Stimulated activated CD4-positive, alpha-beta T cell treated with anti-CD3 and anti-CD28 coated beads, Interleukin-2, amount 100 ng/mL, for 4 hours (primary cell): ENCODE data around the gene ARRDC3.
A peak's percentile ranks its signal among the peaks of the same experiment; 100 is the strongest.
"Not testable (repeated sequence)": the region's sequence is repeated elsewhere in the genome, so short reads cannot be mapped to it uniquely, and the experiment has no call there.

Experiments used
- DNase-seq: peaks from one replicate; pipeline ENCODE4 v3.0.0-alpha.2; 2020; ENCODE audit warnings: low read depth

ARRDC3 gene

GRCh38 chr5:91359962-91360609 lies 23.0 kb downstream of the ARRDC3 start:
- DNase-seq = no peak

- no peak for DNase-seq
These were observed 25.3 kb downstream of the ARRDC3 start for GRCh38 chr5:91357806-91358205.

GRCh38 chr5:91357012-91357634 lies 26.0 kb downstream of the ARRDC3 start:
- no peak for DNase-seq

GRCh38 chr5:91354867-91355266 lies 28.2 kb downstream of the ARRDC3 start:
- DNase-seq = not testable (repeated sequence)

- no peak for DNase-seq
These were observed 30.1 kb downstream of the ARRDC3 start for GRCh38 chr5:91352831-91353695.

DNA sequence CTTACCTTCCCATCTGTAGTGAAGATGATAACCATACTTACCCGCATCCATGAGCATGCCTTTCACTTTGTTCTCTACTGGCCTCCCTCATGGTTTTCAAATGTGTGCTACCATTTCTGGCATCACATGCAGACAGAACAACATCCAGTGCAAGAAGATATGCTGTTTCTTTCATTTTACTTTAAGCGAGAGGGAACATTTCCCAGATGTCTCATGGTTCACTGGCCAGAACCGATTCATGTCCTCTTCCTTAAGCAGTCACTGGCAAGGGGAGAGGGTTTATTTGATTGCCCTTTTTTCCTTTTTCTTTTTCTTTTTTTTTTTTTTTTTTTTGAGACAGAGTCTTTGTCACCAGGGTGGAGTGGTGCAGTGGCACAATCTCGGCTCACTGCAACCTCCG lies 37.7 kb downstream of the ARRDC3 start:
- DNase-seq = no peak

DNA sequence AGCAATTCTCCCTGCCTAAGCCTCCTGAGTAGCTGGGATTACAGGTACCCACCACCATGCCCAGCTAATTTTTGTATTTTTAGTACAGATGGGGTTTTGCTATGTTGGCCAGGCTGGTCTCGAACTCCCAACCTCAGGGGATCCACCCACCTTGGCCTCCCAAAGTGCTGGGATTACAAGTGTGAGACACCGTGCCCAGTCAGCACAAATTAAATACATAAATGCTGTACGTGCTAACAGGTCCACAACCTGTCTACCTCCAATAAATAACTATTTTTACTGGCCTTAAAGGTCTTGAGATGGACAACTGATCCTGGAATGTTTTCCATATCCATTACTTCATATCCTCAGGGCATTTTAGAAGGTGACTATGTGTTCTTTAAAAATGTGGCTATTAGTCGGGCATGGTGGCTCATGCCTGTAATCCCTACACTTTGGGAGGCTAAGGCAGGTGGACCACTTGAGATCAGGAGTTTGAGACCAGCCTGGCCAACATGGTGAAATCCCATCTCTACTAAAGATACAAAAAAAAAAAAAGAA lies 38.4 kb downstream of the ARRDC3 start:
- DNase-seq = not testable (repeated sequence)

- DNase-seq = no peak
These were observed 39.2 kb downstream of the ARRDC3 start for GRCh38 chr5:91343916-91344315.

DNA sequence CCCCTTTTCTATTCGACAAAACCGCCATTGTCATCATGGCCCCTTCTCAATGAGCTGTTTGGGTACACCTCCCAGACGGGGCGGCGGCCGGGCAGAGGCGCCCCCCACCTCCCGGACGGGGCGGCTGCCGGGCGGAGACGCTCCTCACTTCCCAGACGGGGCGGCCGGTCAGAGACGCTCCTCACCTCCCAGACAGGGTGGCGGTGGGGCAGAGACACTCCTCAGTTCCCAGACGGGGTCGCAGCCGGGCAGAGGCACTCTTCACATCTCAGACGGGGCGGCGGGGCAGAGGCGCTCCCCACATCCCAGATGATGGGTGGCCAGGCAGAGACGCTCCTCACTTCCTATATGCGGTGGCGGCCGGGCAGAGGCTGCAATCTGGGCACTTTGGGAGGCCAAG lies 40.2 kb downstream of the ARRDC3 start:
- DNase-seq = not testable (repeated sequence)

GRCh38 chr5:91341154-91341553 lies 42.0 kb downstream of the ARRDC3 start:
- DNase-seq = no peak

GRCh38 chr5:91340532-91340931 lies 42.6 kb downstream of the ARRDC3 start:
- no peak for DNase-seq

GRCh38 chr5:91339063-91339705 lies 43.9 kb downstream of the ARRDC3 start:
- DNase-seq = no peak

DNA sequence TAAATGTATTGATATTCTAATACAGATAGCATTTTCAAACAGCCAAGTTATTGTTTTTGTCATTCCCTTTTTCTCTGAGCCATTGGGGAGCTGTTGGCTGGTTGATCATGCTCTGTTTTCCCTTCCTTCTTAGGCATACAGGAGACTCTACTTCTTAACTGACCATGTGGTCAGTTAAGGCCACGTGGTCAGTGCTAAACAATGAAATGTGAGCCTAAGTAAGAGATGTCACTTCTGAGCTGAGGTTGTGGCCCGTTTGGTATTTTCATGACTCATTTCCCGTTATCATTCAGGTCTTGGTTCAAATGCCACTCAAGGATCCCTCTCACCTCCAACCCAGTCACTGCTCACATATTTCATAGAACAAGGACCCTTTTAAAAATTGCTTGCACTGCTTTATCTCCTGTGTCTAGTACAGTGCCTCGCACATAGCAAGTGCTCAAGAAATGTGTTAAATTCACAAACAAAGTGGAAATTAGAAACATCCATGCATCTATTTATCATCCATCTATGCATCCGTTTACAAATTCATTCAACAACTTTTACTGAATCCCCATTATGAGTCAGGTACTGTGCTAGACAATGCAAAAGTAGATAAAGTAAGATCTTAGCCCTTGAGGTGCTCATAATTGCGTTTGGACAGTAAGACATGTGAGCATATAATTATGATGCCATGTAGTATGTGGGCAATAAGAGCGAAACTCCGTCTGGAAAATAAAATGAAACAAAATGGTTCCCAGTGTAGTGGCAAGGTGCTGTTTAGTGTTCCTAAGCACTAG lies 50.7 kb downstream of the ARRDC3 start:
- no peak for DNase-seq

DNA sequence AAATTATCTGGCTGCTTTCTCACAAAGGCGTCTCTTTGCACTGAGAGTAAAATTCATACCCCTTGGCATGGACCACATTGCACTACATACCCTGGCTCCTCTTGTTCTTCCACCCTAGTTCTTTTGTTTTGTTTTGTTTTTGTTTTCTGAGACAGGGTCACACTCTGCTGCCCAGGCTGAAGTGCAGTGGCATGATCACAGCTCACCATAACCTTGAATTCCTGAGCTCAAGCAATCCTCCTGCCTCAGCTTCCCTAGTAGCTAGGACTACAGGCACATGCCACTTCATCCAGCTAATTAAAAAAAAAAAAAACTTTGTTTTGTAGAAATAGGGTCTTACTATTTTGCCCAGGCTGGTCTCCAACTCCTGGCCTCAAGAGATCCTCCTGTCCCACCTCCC lies 51.4 kb downstream of the ARRDC3 start:
- no peak for DNase-seq

DNA sequence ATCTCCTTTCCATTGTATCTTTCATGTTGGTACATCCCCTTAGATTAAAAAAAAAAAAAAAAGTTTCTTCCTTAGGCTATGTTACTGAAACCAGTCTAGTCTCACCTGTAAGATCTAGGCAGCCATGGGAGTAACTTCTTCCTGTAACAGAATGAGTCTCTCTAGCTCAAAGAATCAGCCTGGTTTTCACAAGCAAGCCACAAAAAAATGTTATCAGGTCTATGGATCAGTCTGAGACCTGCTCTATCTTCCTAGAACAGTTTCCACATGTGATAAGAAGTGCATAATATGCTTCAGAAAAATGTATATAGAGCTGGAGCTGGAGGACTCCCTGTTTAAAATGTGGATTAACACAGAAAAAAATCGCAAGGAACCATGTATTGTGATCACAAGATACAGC lies 53.8 kb downstream of the ARRDC3 start:
- DNase-seq = no peak

GRCh38 chr5:91328743-91329142 lies 54.4 kb downstream of the ARRDC3 start:
- DNase-seq = no peak

DNA sequence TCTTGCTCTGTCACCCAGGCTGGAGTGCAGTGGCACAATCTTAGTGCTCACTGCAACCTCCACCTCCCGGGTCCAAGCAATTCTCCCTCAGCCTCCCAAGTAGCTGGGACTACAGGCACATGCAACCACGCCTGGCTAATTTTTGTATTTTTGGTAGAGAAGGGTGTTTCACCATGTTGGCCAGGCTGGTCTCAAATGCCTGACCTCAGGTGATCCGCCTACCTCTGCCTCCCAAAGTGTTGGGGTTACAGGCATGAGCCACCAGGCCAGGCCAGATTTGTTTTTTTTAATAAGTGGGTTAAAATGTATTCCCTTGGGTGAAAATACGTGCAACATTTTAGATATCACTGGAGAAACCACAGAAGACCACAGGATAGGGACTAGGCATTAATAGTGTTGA lies 60.1 kb downstream of the ARRDC3 start:
- not testable (repeated sequence) for DNase-seq

DNA sequence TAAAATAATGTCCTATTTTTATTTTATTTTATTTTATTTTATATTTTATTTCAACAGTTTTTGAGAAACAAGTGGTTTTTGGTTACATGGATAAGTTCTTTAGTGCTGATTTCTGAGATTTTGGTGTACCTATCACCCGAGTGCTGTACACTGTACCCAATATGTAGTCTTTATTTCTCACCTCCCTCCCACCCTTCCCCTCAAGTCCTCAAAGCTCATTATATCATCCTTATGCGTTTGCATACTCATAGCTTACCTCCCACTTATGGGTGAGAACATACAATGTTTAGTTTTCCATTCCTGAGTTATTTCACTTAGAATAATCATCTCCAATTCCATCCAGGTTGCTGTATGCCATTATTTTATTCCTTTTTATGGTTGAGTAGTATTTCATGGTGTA lies 63.5 kb downstream of the ARRDC3 start:
- DNase-seq = no peak

- peak; percentile 35 for DNase-seq
These were observed 64.4 kb downstream of the ARRDC3 start for GRCh38 chr5:91318724-91319123.
